IPS-18c (cell line): ENCODE data around the gene CCNL2.

ENCODE experiments used
- H3K4me3 ChIP-seq: 2 replicates; pipeline ENCODE4 v1.7.0; 2013; ENCODE audit warnings: low read depth, mild to moderate bottlenecking, low read length, moderate library complexity; ENCODE audit not compliant: insufficient read depth
- H3K9me3 ChIP-seq: one replicate; pipeline ENCODE4 v1.6.1; 2013; ENCODE audit warnings: mild to moderate bottlenecking, low read length, moderate library complexity; ENCODE audit not compliant: control insufficient read depth, insufficient read depth

CCNL2 gene

DNA sequence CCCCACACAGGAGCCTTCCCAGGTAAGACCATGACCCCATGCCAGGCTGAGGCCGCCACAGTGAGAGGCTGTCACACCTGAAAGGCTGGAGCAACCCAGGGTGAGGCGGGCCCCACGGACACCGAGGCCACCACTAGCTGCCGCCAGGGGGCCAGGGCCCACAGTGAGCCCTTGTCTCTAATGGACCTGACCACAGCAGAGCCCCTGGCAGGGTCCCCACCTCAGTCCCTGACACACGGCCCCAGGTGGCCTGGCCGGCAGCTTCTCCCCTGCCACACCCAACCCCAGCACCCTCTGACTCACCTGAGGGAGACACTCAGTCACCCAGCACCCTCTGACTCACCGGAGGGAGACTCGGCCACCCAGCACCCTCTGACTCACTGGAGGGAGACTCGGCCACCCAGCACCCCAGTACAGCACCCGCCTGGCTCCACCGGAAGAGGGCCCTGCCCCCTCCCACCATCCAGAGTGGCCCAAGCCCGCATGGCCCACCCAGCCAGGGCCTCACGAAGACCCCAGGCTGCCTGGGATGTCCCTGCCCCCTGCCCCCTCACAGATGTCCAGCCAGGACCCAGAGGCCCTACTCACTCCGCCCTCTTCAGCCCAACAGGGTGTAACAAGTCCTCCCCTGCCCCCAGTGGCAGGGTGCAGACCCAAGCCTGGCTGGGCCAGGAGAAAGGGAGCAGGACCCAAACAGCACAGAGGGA lies 54.3 kb downstream of the CCNL2 start:
- H3K4me3 ChIP-seq: no peak overlapping the region
- H3K9me3 ChIP-seq: peaks cover 3% of the 10 kb centered on the region

DNA sequence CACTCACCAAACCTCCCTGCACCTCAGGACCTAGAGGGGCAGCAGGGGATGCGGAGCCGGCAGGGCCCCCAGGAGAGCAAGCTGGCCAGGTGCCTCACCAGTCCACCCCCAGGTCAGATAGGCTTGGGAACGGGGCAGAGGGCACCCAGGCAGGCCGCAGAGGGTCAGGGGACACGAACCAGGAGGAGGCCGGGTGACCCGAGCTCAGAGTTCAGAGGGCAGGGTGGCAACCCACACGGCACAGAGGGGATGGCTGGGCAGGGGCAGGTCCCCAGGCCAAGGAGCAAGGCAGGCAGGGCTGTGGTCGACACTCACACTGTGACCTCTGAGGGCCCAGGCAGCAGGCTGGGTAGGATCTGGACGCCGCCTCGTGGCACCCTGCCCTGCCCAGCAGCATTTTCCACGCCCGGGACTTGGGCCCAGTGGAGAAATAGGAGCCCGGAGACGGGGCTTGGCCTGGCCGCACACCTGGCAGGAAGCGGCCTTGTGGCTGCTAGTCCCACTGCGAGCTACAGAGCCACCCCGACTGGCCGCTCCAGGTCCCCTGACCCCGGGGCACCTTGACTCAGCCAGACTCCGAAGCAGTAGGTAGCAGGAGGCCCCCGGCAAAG lies 55.2 kb downstream of the CCNL2 start:
- no peaks in the 10 kb centered on the region for H3K9me3 ChIP-seq
- H3K4me3 ChIP-seq: no peak overlapping the region

DNA sequence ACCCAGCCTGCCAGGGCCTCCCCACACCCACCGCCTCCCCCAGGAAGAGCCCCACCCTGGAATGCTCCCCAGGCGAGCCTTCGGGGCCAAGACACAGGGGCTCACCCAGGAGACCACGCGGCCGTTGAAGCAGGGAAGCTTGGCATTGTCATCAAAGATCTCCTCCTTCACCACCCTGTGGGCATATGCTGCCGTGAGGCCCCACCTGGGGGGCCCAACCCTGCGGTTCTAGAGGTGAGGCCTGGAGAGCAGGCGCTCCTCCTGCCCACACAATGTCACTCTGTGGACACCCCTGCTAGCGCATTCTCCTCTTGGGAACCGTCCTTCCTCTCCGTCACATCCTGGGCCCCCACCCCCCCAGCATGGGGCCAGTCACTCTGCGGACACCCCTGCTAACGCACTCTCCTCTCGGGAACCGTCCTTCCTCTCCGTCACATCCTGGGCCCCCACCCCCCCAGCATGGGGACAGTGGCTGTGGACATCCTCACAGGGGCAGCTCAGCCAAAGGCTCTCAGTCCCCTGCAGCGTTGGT lies 56.5 kb downstream of the CCNL2 start:
- Histone ChIP-seq H3K9me3 (no peaks in the 10 kb centered on the region), H3K4me3 (no peak overlapping the region)

DNA sequence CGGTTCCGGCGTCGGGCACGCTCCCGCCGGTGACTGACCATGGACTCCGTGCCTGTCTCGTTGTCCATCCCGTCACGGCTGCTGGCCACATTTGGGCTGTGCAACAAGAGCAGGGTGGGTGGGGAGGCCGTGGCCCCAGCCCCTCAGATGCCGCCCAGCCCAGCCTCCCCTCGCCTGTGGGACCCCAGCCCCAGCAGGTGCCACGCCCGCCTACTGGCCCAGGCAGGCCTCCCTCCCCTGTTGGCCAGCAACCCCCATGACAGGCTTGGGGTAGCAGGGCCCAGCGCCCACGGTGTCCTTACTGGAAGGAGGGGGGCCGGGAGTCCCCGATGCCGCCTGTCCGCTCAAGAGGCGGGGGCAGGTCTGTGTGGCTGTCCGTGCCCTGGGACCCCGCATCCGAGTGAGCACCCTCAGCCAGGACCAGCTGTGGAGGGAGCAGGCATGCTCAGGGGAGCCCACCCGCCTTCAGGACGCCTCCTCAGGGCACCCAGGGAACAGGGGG lies 57.0 kb downstream of the CCNL2 start:
- H3K9me3 ChIP-seq: no peaks in the 10 kb centered on the region
- no peak overlapping the region for H3K4me3 ChIP-seq

DNA sequence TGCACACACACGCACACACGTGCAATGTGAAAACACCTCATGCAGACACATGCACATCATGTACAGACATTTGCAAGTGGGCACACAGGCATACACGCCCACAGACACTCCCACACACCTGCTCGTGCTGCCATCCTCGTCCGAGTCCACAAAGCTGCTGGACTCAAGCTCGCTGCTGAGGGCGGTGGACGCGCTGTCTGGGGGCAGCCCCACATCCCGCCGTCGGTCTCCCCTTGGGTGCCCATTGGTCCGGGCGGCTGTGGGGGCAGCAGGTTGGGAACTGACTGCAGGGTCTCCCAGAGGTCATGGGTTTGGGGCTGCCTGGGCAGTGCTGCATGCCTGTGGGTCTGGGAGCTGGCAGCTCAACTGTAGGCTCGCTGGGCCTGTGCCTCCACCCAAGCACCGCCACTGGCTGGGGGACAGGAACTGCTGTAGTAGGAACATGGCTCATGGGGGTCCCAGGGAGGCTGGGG lies 57.5 kb downstream of the CCNL2 start:
- Histone ChIP-seq H3K4me3 (no peak overlapping the region), H3K9me3 (no peaks in the 10 kb centered on the region)

DNA sequence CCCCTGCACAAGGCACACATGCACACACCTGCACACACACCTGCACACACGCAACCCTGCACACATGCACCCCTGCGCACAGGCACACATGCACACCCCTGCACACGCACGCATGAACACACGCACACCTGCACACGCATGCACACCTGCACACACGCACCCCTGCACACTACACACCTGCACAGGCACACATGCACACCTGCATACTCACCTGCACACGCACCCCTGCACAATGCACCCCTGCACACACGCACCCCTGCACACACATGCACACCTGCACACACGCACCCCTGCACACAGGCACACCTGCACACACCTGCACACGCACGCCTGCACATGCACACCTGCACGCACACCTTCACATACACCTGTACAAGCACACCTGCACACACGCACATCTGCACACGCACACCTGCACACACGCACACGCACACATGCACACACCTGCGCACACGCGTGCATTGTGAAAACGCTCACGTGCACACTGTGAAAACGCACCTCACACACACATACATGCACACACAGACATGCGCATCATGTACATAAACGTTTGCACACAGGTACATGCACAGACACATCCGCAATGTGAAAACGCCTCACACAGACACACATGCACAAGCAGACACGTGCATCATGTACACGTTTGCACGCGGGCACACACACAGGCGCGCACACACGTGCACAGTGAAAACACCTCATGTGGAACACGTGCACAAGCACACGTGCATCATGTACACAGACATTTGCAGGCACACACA lies 58.2 kb downstream of the CCNL2 start:
- Histone ChIP-seq H3K4me3 (no peak overlapping the region), H3K9me3 (no peaks in the 10 kb centered on the region)

DNA sequence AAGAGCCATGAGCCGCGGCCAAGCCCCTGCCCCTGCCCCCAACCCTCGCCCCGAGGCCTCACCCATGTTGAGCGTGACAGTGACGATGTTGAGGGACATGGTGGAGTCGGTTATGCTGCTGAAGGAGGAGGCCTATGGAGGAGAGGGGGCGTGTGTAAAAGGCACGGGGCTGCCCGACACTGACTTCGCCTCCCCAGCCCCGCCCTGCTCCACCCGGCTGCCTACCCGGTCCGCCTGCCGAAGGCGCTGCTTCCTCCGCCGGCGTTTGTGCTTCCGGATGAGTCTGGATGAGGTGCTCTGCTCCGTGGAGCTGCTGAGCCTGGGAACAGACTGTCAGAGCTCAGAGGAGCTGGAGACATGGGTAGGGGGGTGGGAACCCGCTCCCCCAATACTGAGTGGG lies 59.0 kb downstream of the CCNL2 start:
- H3K9me3 ChIP-seq: no peaks in the 10 kb centered on the region
- no peak overlapping the region for H3K4me3 ChIP-seq

DNA sequence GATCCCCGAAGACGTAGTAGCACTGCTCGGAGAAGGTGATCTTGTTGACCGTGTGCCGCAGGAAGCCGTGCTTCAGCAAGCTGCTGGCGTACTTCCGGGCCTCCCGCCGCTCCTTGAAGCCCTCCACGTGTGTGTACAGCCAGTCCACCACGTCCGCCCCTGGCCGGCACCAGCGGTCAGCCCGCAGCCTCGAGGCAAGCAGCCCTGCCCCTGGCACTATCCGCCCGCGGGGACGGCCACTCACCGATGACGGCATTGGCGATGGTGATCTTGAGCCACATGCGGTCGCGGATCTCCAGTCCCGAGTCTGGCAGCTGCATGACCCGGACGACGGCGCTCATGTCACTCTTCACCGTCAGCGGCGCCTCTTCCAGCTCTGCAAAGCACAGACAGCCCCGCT lies 60.9 kb downstream of the CCNL2 start:
- Histone ChIP-seq H3K4me3 (no peak overlapping the region), H3K9me3 (no peaks in the 10 kb centered on the region)

DNA sequence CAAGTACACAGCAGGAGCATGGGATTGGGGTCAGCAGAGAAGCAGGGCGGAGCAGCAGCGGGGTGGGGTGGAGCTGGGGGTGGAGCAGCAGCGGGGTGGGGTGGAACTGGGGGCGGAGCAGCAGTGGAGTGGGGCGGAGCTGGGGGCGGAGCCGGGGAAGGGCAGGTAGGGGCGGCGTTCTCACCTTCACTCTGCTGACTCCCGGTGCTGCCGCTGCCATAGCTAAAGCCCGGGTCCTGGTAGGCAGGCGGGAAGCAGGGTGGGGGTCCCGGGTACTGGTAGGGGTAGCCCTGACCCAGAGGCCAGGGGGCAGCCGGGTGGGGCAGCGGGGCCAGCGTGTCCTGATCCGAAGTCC lies 61.4 kb downstream of the CCNL2 start:
- H3K4me3 ChIP-seq: no peak overlapping the region
- H3K9me3 ChIP-seq: no peaks in the 10 kb centered on the region

DNA sequence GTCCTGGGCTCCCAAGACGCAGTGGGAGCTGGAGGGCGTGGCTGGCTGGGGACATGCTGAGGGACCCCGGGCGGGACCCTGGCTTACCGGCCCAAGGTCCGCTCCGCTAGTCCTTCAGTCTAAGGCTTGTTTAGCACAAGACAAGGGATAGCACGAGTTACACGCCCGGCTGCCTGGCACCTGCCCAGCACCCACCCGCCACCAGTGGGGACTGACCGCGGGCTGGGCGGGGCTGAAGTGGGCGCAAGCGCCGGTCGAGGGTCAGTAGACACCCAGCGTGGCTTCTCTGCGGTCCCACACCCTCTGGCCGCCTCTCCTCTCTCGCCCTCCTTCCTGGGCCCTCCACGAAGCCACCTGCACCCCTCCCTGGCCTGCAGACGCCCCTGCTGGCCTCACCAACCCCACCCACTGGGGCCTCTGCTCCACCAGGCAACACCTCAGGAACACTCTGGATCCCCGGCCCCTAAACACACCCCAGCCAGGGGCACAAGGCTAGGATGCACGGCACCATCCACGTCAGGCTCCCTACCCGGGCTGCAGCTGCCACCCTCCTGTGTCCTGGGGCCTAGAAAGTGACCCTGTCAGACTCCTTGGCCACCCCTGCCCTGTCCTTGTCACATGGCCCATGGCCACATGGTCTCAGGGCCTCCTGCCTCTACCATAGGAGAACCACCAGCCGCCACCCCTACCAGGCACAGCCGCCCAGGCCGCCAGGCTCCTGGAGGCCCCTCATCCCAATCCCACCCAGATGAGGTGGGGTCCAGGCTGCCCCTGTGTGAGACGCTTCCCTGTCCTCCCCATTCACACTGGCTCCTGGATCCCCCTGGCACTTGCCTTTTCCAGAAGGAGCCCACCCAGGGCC lies 62.0 kb downstream of the CCNL2 start:
- no peak overlapping the region for H3K4me3 ChIP-seq
- no peaks in the 10 kb centered on the region for H3K9me3 ChIP-seq

DNA sequence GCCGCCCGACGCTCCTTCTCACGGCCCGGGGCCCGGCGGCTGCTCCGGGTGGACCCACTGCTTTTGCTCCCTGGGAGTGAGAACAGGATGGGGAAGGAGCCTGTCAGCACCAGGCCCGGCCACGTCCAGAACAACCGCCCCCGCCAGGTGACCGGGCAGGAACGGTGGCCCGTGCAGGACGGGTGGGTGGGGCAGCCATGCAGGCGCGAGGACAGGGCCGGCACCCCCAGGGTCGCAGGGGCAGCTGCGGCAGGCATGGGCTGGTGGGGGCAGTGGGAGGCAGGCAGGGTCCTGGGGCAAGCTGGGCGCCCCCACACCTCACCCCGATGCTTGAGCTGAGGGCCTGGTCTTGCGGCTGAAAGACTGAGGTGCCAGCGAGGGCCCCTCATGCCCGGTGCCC lies 62.7 kb downstream of the CCNL2 start:
- no peaks in the 10 kb centered on the region for H3K9me3 ChIP-seq
- H3K4me3 ChIP-seq: no peak overlapping the region

DNA sequence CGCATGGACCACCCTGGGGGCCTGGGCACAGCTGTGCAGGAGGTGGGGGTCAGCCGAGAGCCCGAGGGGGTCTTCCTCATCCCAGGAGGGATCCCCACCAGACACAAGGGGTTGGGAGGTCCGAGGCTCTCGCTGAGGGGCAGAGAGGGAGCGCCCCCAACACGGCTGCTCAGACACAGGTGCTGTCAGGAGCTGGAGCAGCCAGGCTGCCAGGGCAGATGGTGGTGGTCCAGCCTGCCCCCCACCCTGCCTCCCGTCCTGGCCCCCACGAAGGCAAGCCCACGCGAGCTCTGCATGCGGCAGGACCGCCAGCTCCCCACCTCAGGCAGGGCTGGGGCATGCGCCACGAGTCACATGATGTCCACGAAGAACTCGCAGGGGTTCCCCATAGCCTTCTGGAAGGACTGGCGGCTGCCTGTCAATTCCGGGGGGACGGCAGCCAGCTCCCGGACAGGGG lies 63.3 kb downstream of the CCNL2 start:
- Histone ChIP-seq H3K4me3 (no peak overlapping the region), H3K9me3 (no peaks in the 10 kb centered on the region)
